HepG2 (cell line): ENCODE measurements around the gene KCNG4.

Experiments
- EP300 ChIP-seq, 3 experiments: sonication (generic) in 1 of 3; formaldehyde crosslinking in 1 of 3; IDR thresholded peaks; 2 replicates each; pipeline versions ENCODE4 v1.5.1 to v1.6.1; 2011 to 2020; ENCODE audit warnings: low read depth in 2 of 3, low read length in 2 of 3, borderline replicate concordance in 1 of 3, improper control_type of control experiment in 1 of 3, mild to moderate bottlenecking in 1 of 3, missing genetic modification reagents in 1 of 3, moderate library complexity in 1 of 3
- RAD21 ChIP-seq: fragments of 450-650 bp; formaldehyde crosslinking; IDR thresholded peaks from 2 replicates; pipeline ENCODE4 v1.5.0; 2020; ENCODE audit warnings: mild to moderate bottlenecking
- ZNF224 ChIP-seq: sonication (generic); formaldehyde crosslinking; IDR thresholded peaks from 2 replicates; pipeline ENCODE4 v1.5.0; 2020; ENCODE audit warnings: mild to moderate bottlenecking, missing genetic modification reagents
- TF ChIP-seq, protein P1 (sequence below), 2 experiments: sonication (generic) in 1 of 2; formaldehyde crosslinking in 1 of 2; IDR thresholded peaks; 2 replicates each; pipeline versions ENCODE4 v1.5.1 to v1.6.1; 2011 to 2020; ENCODE audit warnings: borderline replicate concordance in 1 of 2, low read depth in 1 of 2, low read length in 1 of 2, mild to moderate bottlenecking in 1 of 2, missing genetic modification reagents in 1 of 2, moderate library complexity in 1 of 2

DNA sequence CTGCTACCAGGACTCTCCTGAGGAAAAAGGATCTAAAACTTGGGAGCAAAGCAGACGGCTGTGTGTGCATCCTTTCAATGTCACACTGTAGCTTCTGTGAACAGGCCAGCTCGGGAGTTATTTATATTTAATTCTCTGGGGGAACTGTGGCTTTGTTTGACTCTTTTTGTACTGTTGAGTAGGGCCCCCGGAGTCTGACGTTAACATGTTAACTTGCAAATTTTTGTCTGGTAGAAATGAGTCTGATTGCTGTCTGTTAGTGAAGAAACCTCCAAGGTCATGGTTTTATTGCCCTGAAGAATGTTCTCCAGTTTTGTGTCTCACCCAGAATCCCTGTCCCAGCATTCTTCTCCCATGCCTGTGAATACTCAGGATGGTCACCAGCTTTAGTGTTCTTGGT, 14.2 kb upstream of the KCNG4 start:
- TF ChIP-seq RAD21 (CRISPR knock-in tag) (no peak), EP300 (IDR thresholded peaks at IDR 0.05; ENCODE audit: low read depth in 2 of 2, low read length in 2 of 2) (no peak), EP300 (CRISPR knock-in tag; IDR thresholded peaks at IDR 0.05; ENCODE audit: borderline replicate concordance) (no peak), ZNF224 (no peak)
- TF ChIP-seq, protein P1, sequence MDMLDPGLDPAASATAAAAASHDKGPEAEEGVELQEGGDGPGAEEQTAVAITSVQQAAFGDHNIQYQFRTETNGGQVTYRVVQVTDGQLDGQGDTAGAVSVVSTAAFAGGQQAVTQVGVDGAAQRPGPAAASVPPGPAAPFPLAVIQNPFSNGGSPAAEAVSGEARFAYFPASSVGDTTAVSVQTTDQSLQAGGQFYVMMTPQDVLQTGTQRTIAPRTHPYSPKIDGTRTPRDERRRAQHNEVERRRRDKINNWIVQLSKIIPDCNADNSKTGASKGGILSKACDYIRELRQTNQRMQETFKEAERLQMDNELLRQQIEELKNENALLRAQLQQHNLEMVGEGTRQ (IDR thresholded peaks at IDR 0.05; ENCODE audit: low read depth, low read length), result no peak
- TF ChIP-seq, protein P1 (CRISPR knock-in tag; IDR thresholded peaks at IDR 0.05; ENCODE audit: borderline replicate concordance), result no peak
